ENCODE results near the gene CIRBP.

DNA sequence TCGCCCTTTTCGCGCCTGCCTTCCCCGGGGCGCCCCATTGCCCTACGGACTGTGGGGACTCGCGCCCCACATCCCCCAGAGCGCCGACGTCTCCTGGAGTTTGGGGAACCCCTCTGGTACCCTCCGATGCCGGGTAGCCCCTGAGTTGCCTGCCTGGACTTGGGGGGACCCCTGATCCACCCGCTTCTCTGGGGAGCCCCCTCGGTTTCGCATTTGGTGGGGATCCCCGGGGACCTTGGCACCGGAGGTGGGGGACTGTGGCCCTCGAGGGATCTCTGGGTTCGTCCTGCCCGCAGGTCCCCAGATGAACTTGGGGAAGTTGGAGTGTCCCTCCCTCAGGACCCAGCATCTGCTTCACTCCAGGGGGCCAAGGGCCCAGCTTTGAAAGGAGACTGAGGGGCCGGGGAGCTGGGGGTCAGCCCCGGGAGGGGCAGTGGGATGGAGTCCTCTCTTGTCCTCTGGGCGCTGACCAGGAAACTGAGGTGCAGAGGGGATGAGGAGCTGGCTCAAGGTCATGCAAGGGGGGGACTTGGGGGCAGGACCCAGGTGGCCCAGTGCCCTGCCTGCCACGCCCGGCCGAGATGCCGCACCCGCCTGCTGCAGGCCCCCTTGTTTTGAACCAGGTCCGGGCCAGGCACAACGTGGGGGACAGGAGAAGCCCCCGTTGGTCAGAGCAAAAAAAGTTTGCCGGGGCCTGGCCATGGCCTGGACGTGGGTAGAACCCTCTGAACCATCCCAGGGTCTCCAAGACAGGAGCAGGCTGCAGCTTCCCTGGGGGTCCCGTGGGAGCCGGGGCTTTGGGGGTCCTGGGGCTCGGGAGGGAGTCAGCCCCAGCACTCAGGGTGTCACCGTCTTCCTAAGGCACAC, 17.6 kb downstream of the CIRBP start:
- TF ChIP-seq, protein P1, sequence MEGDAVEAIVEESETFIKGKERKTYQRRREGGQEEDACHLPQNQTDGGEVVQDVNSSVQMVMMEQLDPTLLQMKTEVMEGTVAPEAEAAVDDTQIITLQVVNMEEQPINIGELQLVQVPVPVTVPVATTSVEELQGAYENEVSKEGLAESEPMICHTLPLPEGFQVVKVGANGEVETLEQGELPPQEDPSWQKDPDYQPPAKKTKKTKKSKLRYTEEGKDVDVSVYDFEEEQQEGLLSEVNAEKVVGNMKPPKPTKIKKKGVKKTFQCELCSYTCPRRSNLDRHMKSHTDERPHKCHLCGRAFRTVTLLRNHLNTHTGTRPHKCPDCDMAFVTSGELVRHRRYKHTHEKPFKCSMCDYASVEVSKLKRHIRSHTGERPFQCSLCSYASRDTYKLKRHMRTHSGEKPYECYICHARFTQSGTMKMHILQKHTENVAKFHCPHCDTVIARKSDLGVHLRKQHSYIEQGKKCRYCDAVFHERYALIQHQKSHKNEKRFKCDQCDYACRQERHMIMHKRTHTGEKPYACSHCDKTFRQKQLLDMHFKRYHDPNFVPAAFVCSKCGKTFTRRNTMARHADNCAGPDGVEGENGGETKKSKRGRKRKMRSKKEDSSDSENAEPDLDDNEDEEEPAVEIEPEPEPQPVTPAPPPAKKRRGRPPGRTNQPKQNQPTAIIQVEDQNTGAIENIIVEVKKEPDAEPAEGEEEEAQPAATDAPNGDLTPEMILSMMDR (IDR thresholded peaks at IDR 0.05; ENCODE audit: insufficient read depth, low read depth, low read length) = no peak
- TF ChIP-seq EZH2 (IDR thresholded peaks at IDR 0.05; ENCODE audit: insufficient read depth, low read length) = peak; percentile 62

All from astrocyte (in vitro differentiated cells and primary cell).